H9 (cell line): Measurements from ENCODE around the gene CSNK1A1. TPM values are rescaled to one million over a fixed set of nuclear protein-coding genes. Genes with fewer than 3 reads are reported as not detected.

ENCODE experiments used
- DNase-seq: peaks from one replicate; pipeline ENCODE4 v3.0.0-alpha.2; 2017
- H2AFZ ChIP-seq: one replicate; pipeline ENCODE4 v1.6.1; 2013; ENCODE audit warnings: mild to moderate bottlenecking, low read length, control low read depth, moderate library complexity
- H2AK5ac ChIP-seq: 2 replicates; pipeline ENCODE4 v1.6.1; 2013; ENCODE audit warnings: low read length, control low read depth, mixed read lengths; ENCODE audit not compliant: insufficient read length
- H2BK120ac ChIP-seq: one replicate; pipeline ENCODE4 v1.6.1; 2013; ENCODE audit warnings: low read depth, mild to moderate bottlenecking, low read length, control low read depth, inconsistent platforms; ENCODE audit not compliant: poor library complexity, severe bottlenecking
- H2BK12ac ChIP-seq: 2 replicates; pipeline ENCODE4 v1.6.1; 2013; ENCODE audit warnings: low read length, control low read depth, mixed read lengths, low read depth; ENCODE audit not compliant: insufficient read length
- H2BK15ac ChIP-seq: 2 replicates; pipeline ENCODE4 v1.6.1; 2013; ENCODE audit warnings: low read depth, low read length, control low read depth
- H2BK20ac ChIP-seq: one replicate; pipeline ENCODE4 v1.6.1; 2013; ENCODE audit warnings: low read depth, mild to moderate bottlenecking, low read length, control low read depth, inconsistent platforms; ENCODE audit not compliant: poor library complexity, severe bottlenecking
- H2BK5ac ChIP-seq: 2 replicates; pipeline ENCODE4 v1.6.1; 2013; ENCODE audit warnings: low read length, control low read depth, mixed read lengths; ENCODE audit not compliant: insufficient read length
- H3K14ac ChIP-seq: 2 replicates; pipeline ENCODE4 v1.6.1; 2013; ENCODE audit warnings: low read length, control low read depth; ENCODE audit not compliant: insufficient read depth
- H3K18ac ChIP-seq: 2 replicates; pipeline ENCODE4 v1.6.1; 2013; ENCODE audit warnings: low read depth, mild to moderate bottlenecking, mixed read lengths, low read length, control low read depth; ENCODE audit not compliant: insufficient read length
- H3K23ac ChIP-seq: 2 replicates; pipeline ENCODE4 v1.6.1; 2013; ENCODE audit warnings: low read length, control low read depth, mixed read lengths, low read depth; ENCODE audit not compliant: insufficient read length
- H3K23me2 ChIP-seq: 2 replicates; pipeline ENCODE4 v1.6.1; 2013; ENCODE audit warnings: low read depth, mild to moderate bottlenecking, mixed read lengths, low read length, control low read depth; ENCODE audit not compliant: insufficient read length, poor library complexity, severe bottlenecking
- H3K27ac ChIP-seq: 2 replicates; pipeline ENCODE4 v1.5.1; 2013; ENCODE audit warnings: low read length, control low read depth, mixed read lengths, low read depth; ENCODE audit not compliant: insufficient read length
- H3K27me3 ChIP-seq: 2 replicates; pipeline ENCODE4 v1.6.1; 2013; ENCODE audit warnings: low read length, control low read depth, inconsistent platforms; ENCODE audit not compliant: insufficient read depth
- H3K4ac ChIP-seq: 2 replicates; pipeline ENCODE4 v1.6.1; 2013; ENCODE audit warnings: low read depth, mild to moderate bottlenecking, control low read depth, inconsistent platforms, low read length, moderate library complexity
- H3K4me1 ChIP-seq: 2 replicates; pipeline ENCODE4 v1.6.1; 2013; ENCODE audit warnings: low read length, control low read depth, inconsistent platforms; ENCODE audit not compliant: insufficient read depth
- H3K4me2 ChIP-seq: 2 replicates; pipeline ENCODE4 v1.6.1; 2013; ENCODE audit warnings: low read length, control low read depth, mixed read lengths; ENCODE audit not compliant: insufficient read length, insufficient read depth
- H3K56ac ChIP-seq: 2 replicates; pipeline ENCODE4 v1.6.1; 2013; ENCODE audit warnings: low read depth, mild to moderate bottlenecking, mixed read lengths, low read length, control low read depth; ENCODE audit not compliant: insufficient read length
- H3K79me1 ChIP-seq: 2 replicates; pipeline ENCODE4 v1.6.1; 2013; ENCODE audit warnings: low read depth, mild to moderate bottlenecking, moderate library complexity, low read length, control low read depth, inconsistent platforms; ENCODE audit not compliant: insufficient read depth, poor library complexity, severe bottlenecking
- H3K79me2 ChIP-seq: 2 replicates; pipeline ENCODE4 v1.6.1; 2013; ENCODE audit warnings: low read length, control low read depth, inconsistent platforms; ENCODE audit not compliant: insufficient read depth
- H3K9ac ChIP-seq: 2 replicates; pipeline ENCODE4 v1.6.1; 2013; ENCODE audit warnings: low read length, control low read depth, mixed read lengths; ENCODE audit not compliant: insufficient read length; ENCODE audit errors: extremely low read depth
- H3K9me3 ChIP-seq: one replicate; pipeline ENCODE4 v1.6.1; 2013; ENCODE audit warnings: low read depth, low read length, inconsistent platforms; ENCODE audit not compliant: control insufficient read depth
- H3T11ph ChIP-seq: one replicate; pipeline ENCODE4 v1.6.1; 2013; ENCODE audit warnings: mild to moderate bottlenecking, low read length, control low read depth, inconsistent platforms
- H4K20me1 ChIP-seq: one replicate; pipeline ENCODE4 v1.6.1; 2013; ENCODE audit not compliant: control insufficient read depth, insufficient read length, insufficient read depth
- H4K5ac ChIP-seq: 2 replicates; pipeline ENCODE4 v1.6.1; 2013; ENCODE audit warnings: low read depth, mild to moderate bottlenecking, mixed read lengths, low read length, control low read depth; ENCODE audit not compliant: insufficient read length
- H4K8ac ChIP-seq: replicated peaks from 2 replicates; pipeline ENCODE4 v1.6.1; 2013; ENCODE audit warnings: low read length, control low read depth, mixed read lengths, low read depth; ENCODE audit not compliant: insufficient read length
- H4K91ac ChIP-seq: 2 replicates; pipeline ENCODE4 v1.6.1; 2013; ENCODE audit warnings: low read depth, mild to moderate bottlenecking, moderate library complexity, mixed read lengths, low read length, control low read depth; ENCODE audit not compliant: insufficient read length
- H3K27ac Mint-ChIP-seq, 3 experiments: 2 replicates in 2 of 3; 3 replicates in 1 of 3; pipeline ENCODE4 v1.8.0; 2020 to 2021; ENCODE audit warnings: mixed read lengths in 3 of 3, mild to moderate bottlenecking in 1 of 3, moderate library complexity in 1 of 3
- H3K27me3 Mint-ChIP-seq: 2 replicates; pipeline ENCODE4 v1.8.0; 2021; ENCODE audit warnings: low read depth, mild to moderate bottlenecking, moderate library complexity, mixed read lengths
- H3K36me3 Mint-ChIP-seq, 3 experiments: 2 replicates in 2 of 3; 3 replicates in 1 of 3; pipeline ENCODE4 v1.8.0; 2020 to 2021; ENCODE audit warnings: low read depth in 3 of 3, mixed read lengths in 3 of 3; ENCODE audit not compliant: insufficient read depth in 1 of 3
- H3K4me1 Mint-ChIP-seq, 2 experiments: 2 replicates each; pipeline ENCODE4 v1.8.0; 2020; ENCODE audit warnings: mixed read lengths in 2 of 2
- H3K4me3 Mint-ChIP-seq, 2 experiments: 2 replicates in 1 of 2; 3 replicates in 1 of 2; pipeline ENCODE4 v1.8.0; 2020 to 2021; ENCODE audit warnings: mild to moderate bottlenecking in 2 of 2, mixed read lengths in 2 of 2, moderate library complexity in 1 of 2
- H3K9me3 Mint-ChIP-seq, 2 experiments: 2 replicates in 1 of 2; 3 replicates in 1 of 2; pipeline ENCODE4 v1.8.0; 2020; ENCODE audit warnings: mild to moderate bottlenecking in 2 of 2, mixed read lengths in 2 of 2, moderate library complexity in 1 of 2
- CTCF ChIP-seq: fragments of 200-600 bp; sonication (generic); conservative IDR thresholded peaks from 3 replicates; pipeline ENCODE4 v1.8.0; 2021; ENCODE audit warnings: antibody characterized with exemption, mild to moderate bottlenecking
- WGBS: extraction: QIAGEN DNeasy Blood & Tissue Kit; methylation state at CpG from one replicate; pipeline ENCODE4 v1.1.7; 2013; ENCODE audit warnings: missing lambda C conversion rate, low lambda C conversion rate, mixed read lengths; ENCODE audit not compliant: insufficient read length; ENCODE audit errors: extremely low coverage; 5-methylcytosine and 5-hydroxymethylcytosine counted together
- total RNA-seq: library from RNA; stranded (reverse); gene quantifications from 2 replicates; pipeline ENCODE4 v1.2.1, GENCODE V29; 2021

CSNK1A1 gene
- total RNA-seq, 1 experiment from 2014 or later, result 310 TPM

DNA sequence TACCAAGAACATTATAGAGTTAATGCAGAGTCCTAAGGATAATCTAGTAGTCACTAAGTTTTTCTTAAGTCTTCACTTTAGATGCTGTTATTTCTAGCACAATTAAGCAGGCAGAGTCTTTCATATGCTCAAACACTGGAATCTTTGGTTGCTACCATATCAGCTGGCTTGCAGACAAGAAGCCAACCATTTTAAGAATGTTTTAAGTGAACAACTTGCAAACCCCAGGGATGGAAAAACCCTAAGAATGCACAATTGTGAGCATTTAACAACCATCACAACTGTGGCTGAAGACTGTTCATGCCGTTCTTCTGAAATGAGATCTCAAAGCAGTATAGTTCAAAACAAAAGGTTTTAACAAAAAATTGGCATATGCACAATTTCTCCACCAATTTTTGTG, 55.1 kb downstream of the CSNK1A1 start:
- whole genome bisulfite sequencing, result no CpG with 5 or more reads among the region's 1 CpG
- no peak overlapping the region for H3K14ac ChIP-seq
- peaks cover 5% of the 10 kb centered on the region; the same call in 1 of the 2 replicates for H3K4me1 ChIP-seq
- Mint-ChIP-seq H3K4me3 (no peak overlapping the region), H3K9me3 (no peaks in the 10 kb centered on the region; a peak in 1 of 5 replicates), H3K27ac (peak overlapping the region in 1 of 3 experiments; percentile 82; a peak in 3 of 7 replicates), H3K27me3 (no peaks in the 10 kb centered on the region), H3K4me1 (peaks cover 36 to 45% of the 10 kb centered on the region in 2 experiments), H3K36me3 (peaks cover 13 to 57% (median 37%) of the 10 kb centered on the region in 3 experiments; a peak in 6 of 7 replicates)
- no peak overlapping the region for H2BK15ac ChIP-seq
- H2BK120ac ChIP-seq, result no peak overlapping the region
- H3T11ph ChIP-seq, result no peak overlapping the region
- H2BK5ac ChIP-seq, result no peak overlapping the region
- no peaks in the 10 kb centered on the region for H3K27me3 ChIP-seq
- H3K4ac ChIP-seq, result no peak overlapping the region
- no peak for TF ChIP-seq CTCF
- no peak overlapping the region for H2AK5ac ChIP-seq
- H4K8ac ChIP-seq, result no peak overlapping the region
- H4K91ac ChIP-seq, result no peak overlapping the region
- no peak overlapping the region for H3K56ac ChIP-seq
- H3K79me2 ChIP-seq, result no peaks in the 10 kb centered on the region
- no peak overlapping the region for H3K9ac ChIP-seq
- no peak overlapping the region for H3K23ac ChIP-seq
- H3K9me3 ChIP-seq, result no peaks in the 10 kb centered on the region
- DNase-seq, result no peak
- no peak overlapping the region for H4K5ac ChIP-seq
- no peak overlapping the region for H2BK12ac ChIP-seq
- no peak overlapping the region for H2AFZ ChIP-seq
- H2BK20ac ChIP-seq, result no peak overlapping the region
- no peak overlapping the region for H3K27ac ChIP-seq
- H3K79me1 ChIP-seq, result no peaks in the 10 kb centered on the region
- no peak overlapping the region for H3K4me2 ChIP-seq
- H4K20me1 ChIP-seq, result no peaks in the 10 kb centered on the region
- no peak overlapping the region for H3K18ac ChIP-seq
- H3K23me2 ChIP-seq, result no peaks in the 10 kb centered on the region
